Activated naive CD4-positive, alpha-beta T cell treated with anti-CD3 and anti-CD28 coated beads, Interleukin-2, amount 50 U/mL, for 72 hours (primary cell): Measurements from ENCODE around the gene SPIN2B. TPM values are rescaled to one million over a fixed set of nuclear protein-coding genes. Genes with fewer than 3 reads are reported as not detected.
"Not testable (repeated sequence)": the region's sequence is repeated elsewhere in the genome, so short reads cannot be mapped to it uniquely, and the experiment has no call there.

Source experiments
- ATAC-seq, 2 donors: fragments of 150-1000 bp; cut with Tn5 transposase; 2 replicates each; pipeline ENCODE4 v1.10.0; 2021; ENCODE audit warnings: mild to moderate bottlenecking in 2 of 2, moderate library complexity in 2 of 2
- DNase-seq, 2 donors: peaks; one replicate each; pipeline ENCODE4 v3.0.0; 2021 to 2022; ENCODE audit warnings: low spot score in 2 of 2
- H3K27ac Mint-ChIP-seq, 2 donors: one replicate each; pipeline ENCODE4 v1.8.0; 2022; ENCODE audit warnings: mild to moderate bottlenecking in 2 of 2, mixed read lengths in 2 of 2
- H3K36me3 Mint-ChIP-seq, 2 donors: one replicate each; pipeline ENCODE4 v1.8.0; 2022; ENCODE audit warnings: mixed read lengths in 2 of 2
- H3K9me3 Mint-ChIP-seq, 2 donors: one replicate each; pipeline ENCODE4 v1.8.0; 2022; ENCODE audit warnings: mixed read lengths in 2 of 2
- total RNA-seq, 2 donors: library from RNA; stranded (reverse); gene quantifications; one replicate each; pipeline ENCODE4 v1.2.3, GENCODE V29; 2022

Gene SPIN2B
- 1 to 10 TPM; 6.9 to 8.5 TPM for total RNA-seq

DNA sequence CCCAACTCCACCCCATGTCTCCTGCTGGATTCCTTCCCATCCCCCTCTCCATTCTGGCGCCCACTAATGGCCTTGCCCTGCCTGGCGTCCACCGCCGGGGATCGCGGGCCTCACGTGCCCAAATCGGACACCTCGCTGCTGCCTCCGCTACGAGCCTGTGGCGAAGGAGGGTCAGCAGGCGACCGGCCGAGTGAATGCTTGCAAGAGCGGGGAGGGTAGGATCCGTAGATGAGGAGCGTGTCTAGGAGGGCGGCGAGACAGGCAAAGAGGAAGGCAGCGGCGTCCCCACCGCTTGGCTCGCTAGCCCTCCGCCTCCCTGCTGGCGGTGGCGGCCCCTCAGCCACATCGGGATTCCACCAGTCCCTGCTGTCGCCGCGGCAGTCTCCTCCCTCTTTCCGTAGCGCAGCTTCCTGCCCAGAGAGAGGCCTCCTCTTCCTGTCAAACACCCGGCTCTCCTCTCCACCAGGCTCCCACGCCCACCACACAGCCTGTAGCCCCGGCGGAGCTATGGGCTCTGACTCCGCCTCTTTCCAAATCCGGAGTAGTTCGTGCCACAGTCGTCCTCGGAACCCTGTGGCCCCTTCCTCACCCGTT, at the start of gene SPIN2B:
Gene SPIN2B (minus strand): TSS at position 387 of the 594 bp plus-strand sequence.
- peak; percentile 100 for ATAC-seq

GRCh38 chrX:57156397-57157049, 35.2 kb upstream of the SPIN2B start:
- Mint-ChIP-seq H3K36me3 (peaks cover 18 to 31% of the 10 kb centered on the region in 2 donors), H3K27ac (no peak overlapping the region), H3K9me3 (peaks cover 6 to 7% of the 10 kb centered on the region in 2 donors)
- ATAC-seq (no peak), DNase-seq (no peak)

More for the DNA sequence above, at the start of gene SPIN2B:
- H3K9me3 Mint-ChIP-seq = no peaks in the 10 kb centered on the region
- peak within 1 kb of the TSS; percentile 94 to 96 for H3K27ac Mint-ChIP-seq
- peaks cover 0 to 7% of the 10 kb centered on the region in 2 donors for H3K36me3 Mint-ChIP-seq
- peak; percentile 72 to 77 for DNase-seq

DNA sequence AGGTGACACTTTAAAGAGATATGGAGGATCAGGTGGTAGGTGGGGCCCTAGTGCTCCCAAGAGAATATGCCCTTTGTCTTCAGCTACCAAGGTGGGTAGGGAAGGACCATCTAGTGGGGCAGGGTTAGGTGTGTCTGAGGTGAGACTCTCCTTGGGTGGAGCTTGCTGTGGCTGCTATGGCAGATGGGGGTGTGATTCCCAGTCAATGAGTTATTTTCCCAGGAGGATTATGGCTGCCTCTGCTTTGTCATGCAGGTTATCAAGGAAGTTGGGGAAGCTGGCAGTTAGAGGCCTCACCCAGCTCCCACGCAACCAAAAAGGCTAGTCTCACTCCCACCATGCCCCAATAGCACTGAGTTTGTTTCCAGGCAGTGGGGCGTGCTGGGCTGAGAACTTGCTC, 33.8 kb upstream of the SPIN2B start:
- no peak for DNase-seq
- H3K9me3 Mint-ChIP-seq = peaks cover 0 to 4% of the 10 kb centered on the region in 2 donors
- no peak for ATAC-seq
- H3K27ac Mint-ChIP-seq = no peak overlapping the region
- H3K36me3 Mint-ChIP-seq = peaks cover 15 to 26% of the 10 kb centered on the region in 2 donors

- ATAC-seq, H3K27ac Mint-ChIP-seq, DNase-seq: not testable (repeated sequence)
- H3K36me3 Mint-ChIP-seq = peaks cover 24 to 40% of the 10 kb centered on the region in 2 donors
- peaks cover 6 to 15% of the 10 kb centered on the region in 2 donors for H3K9me3 Mint-ChIP-seq
Measured at GRCh38 chrX:57152222-57152621, 30.9 kb upstream of the SPIN2B start.

- Mint-ChIP-seq H3K27ac (no peak overlapping the region), H3K9me3 (no peaks in the 10 kb centered on the region), H3K36me3 (peaks cover 0 to 6% of the 10 kb centered on the region in 2 donors)
- ATAC-seq (no peak), DNase-seq (no peak)
Measured at GRCh38 chrX:57138674-57139073, 17.3 kb upstream of the SPIN2B start.

- Mint-ChIP-seq H3K9me3 (no peaks in the 10 kb centered on the region), H3K27ac (no peak overlapping the region), H3K36me3 (peaks cover 0 to 6% of the 10 kb centered on the region in 2 donors)
- DNase-seq (no peak), ATAC-seq (no peak)
Measured at GRCh38 chrX:57137501-57137900, 16.2 kb upstream of the SPIN2B start.

GRCh38 chrX:57137073-57137472, 15.7 kb upstream of the SPIN2B start, which contains the start of gene SPIN2A:
Gene SPIN2A, minus strand, starts transcription at chrX:57137397. Its CDS starts 800 bp downstream, at chrX:57136597.
- H3K27ac Mint-ChIP-seq, ATAC-seq, H3K36me3 Mint-ChIP-seq, H3K9me3 Mint-ChIP-seq, DNase-seq: not testable (repeated sequence)

GRCh38 chrX:57136589-57136988, 15.2 kb upstream of the SPIN2B start:
- H3K27ac Mint-ChIP-seq, ATAC-seq, DNase-seq, H3K9me3 Mint-ChIP-seq, H3K36me3 Mint-ChIP-seq: not testable (repeated sequence)

DNA sequence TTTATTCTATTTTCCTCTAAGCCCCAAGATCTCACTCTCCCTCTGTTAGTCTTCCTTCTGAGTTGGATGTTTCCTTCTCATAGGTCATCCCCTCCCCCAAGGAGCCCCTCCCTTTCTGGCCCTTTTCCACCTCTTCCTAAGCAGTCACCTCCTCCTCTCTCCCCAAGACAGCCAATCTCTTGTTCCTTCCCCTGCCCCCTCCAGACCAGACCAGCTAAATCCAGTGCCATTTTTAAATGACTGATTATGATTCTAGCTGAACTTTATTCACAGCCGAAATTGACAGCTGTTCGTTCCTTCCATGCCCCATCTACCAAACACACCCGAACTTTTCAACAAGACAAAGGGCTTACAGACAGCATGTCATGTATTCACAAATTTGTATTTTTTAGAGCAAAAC, 13.9 kb upstream of the SPIN2B start:
- no peak for DNase-seq
- Mint-ChIP-seq H3K27ac (no peak overlapping the region), H3K9me3 (no peaks in the 10 kb centered on the region)

GRCh38 chrX:57134702-57135101, 13.4 kb upstream of the SPIN2B start:
- no peak for DNase-seq
- Mint-ChIP-seq H3K9me3 (no peaks in the 10 kb centered on the region), H3K27ac (no peak overlapping the region), H3K36me3 (peaks cover 0 to 6% of the 10 kb centered on the region in 2 donors)
- no peak for ATAC-seq

More for the DNA sequence above, 13.9 kb upstream of the SPIN2B start:
- no peak for ATAC-seq
- peaks cover 0 to 6% of the 10 kb centered on the region in 2 donors for H3K36me3 Mint-ChIP-seq

GRCh38 chrX:57133706-57134105, 12.4 kb upstream of the SPIN2B start:
- Mint-ChIP-seq H3K36me3 (peaks cover 0 to 6% of the 10 kb centered on the region in 2 donors), H3K27ac (no peak overlapping the region), H3K9me3 (no peaks in the 10 kb centered on the region)
- ATAC-seq (no peak), DNase-seq (no peak)

DNA sequence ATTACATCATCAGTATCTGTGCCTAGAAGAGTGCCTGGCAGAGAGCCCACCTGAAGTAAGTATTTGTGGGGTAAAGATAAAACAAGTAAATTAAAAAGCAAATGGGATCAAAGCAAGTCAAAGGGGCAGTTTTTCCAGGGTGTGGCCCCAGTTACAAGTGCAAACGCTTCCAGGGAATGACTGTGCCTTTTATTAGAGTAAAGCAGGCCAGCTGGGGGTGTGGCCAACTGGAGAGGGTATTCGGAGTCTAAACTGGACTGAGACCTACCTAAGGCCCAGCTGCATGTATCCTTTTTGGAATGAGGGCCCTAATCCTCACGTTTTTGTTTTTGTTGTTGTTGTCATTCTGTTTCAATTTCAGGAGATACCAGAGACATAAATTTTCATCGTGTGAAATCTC, 11.9 kb upstream of the SPIN2B start:
- not testable (repeated sequence) for H3K9me3 Mint-ChIP-seq, DNase-seq, ATAC-seq, H3K27ac Mint-ChIP-seq, H3K36me3 Mint-ChIP-seq

- Mint-ChIP-seq H3K9me3 (no peaks in the 10 kb centered on the region), H3K27ac (no peak overlapping the region), H3K36me3 (no peaks in the 10 kb centered on the region)
- ATAC-seq (no peak), DNase-seq (no peak)
Measured at GRCh38 chrX:57132046-57132445, 10.7 kb upstream of the SPIN2B start.

DNA sequence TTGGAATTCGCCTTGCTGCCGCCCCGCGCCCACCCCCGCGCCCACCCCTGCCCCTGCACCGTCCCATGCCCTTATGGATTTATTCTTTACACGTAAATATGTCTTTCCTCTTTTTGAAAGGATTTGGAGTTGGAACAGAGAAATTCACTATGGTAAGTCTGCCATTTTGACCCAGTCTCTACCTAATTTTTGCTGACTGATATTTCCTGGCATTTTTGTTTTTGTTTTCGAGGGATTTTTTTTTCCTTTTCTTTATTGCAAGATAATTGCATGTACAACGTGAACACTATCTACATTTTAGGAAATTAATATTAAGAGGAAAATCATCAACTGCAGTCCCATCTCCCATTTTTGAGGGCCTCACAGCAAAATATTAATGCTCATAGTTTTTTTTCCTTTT, 468 bp upstream of the SPIN2B start:
- no peak for ATAC-seq
- Mint-ChIP-seq H3K9me3 (no peaks in the 10 kb centered on the region), H3K36me3 (peaks cover 0 to 7% of the 10 kb centered on the region in 2 donors), H3K27ac (peak overlapping the region; percentile 81 to 94)
- no peak for DNase-seq

DNA sequence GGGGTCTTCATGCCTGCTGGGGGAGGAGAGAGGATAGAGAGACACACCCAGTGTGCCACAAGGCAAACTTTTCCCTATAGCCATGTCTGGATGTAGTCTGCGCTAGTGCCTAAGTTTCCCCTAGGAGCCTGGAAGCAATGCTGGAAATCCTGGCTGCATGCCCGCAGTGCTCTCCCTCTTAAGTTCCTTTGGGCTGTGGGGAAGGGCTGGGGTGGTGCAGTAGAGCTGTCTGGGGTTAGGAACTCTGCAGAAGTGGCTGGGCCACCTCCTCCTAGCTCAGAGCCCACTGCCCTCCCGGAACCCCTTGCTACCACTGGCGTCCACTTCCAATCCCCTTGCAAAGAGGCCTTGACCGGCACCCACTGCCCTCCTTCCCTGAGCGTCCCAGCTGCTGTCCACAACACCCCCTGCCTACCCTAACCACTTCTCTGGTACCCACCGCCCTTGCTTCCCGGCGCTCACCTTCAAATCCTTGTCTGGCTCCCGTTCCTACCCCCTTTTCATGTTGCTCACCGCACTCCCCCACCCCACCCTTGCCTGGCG, 658 bp downstream of the SPIN2B start:
- DNase-seq, H3K9me3 Mint-ChIP-seq, H3K36me3 Mint-ChIP-seq, ATAC-seq: not testable (repeated sequence)
- H3K27ac Mint-ChIP-seq = peak overlapping the region; percentile 94 to 96

GRCh38 chrX:57119416-57119815, 1.9 kb downstream of the SPIN2B start:
- ATAC-seq = no peak
- no peaks in the 10 kb centered on the region for H3K9me3 Mint-ChIP-seq
- no peak for DNase-seq
- H3K27ac Mint-ChIP-seq = peak overlapping the region in 1 of 2 donors; percentile 44
- peaks cover 3 to 7% of the 10 kb centered on the region in 2 donors for H3K36me3 Mint-ChIP-seq

DNA sequence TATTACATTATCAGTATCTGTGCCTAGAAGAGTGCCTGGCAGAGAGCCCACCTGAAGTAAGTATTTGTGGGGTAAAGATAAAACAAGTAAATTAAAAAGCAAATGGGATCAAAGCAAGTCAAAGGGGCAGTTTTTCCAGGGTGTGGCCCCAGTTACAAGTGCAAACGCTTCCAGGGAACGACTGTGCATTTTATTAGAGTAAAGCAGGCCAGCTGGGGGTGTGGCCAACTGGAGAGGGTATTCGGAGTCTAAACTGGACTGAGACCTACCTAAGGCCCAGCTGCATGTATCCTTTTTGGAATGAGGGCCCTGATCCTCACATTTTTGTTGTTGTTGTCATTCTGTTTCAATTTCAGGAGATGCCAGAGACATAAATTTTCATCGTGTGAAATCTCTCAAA, 3.8 kb downstream of the SPIN2B start:
- H3K36me3 Mint-ChIP-seq, ATAC-seq, H3K27ac Mint-ChIP-seq, DNase-seq, H3K9me3 Mint-ChIP-seq: not testable (repeated sequence)
